Chondrocyte (in vitro differentiated cells): ENCODE measurements around the gene PTPRCAP. TPM values are rescaled to one million over a fixed set of nuclear protein-coding genes. Genes with fewer than 3 reads are reported as not detected.

ENCODE experiments used
- DNase-seq: peaks from one replicate; pipeline ENCODE4 v3.0.0; 2021; ENCODE audit warnings: mixed read lengths, low spot score
- H3K27ac Mint-ChIP-seq: one replicate; pipeline ENCODE4 v1.8.0; 2021; ENCODE audit warnings: mild to moderate bottlenecking, moderate library complexity, mixed read lengths; ENCODE audit not compliant: unreplicated experiment
- H3K27me3 Mint-ChIP-seq: 2 replicates; pipeline ENCODE4 v1.8.0; 2021; ENCODE audit warnings: low read depth, mixed read lengths
- H3K36me3 Mint-ChIP-seq: 2 replicates; pipeline ENCODE4 v1.8.0; 2021; ENCODE audit warnings: low read depth, mixed read lengths
- H3K4me1 Mint-ChIP-seq: 2 replicates; pipeline ENCODE4 v1.8.0; 2021; ENCODE audit warnings: low read depth, mild to moderate bottlenecking, mixed read lengths
- H3K4me3 Mint-ChIP-seq: one replicate; pipeline ENCODE4 v1.8.0; 2021; ENCODE audit warnings: mild to moderate bottlenecking, moderate library complexity, mixed read lengths; ENCODE audit not compliant: unreplicated experiment
- H3K9me3 Mint-ChIP-seq: 2 replicates; pipeline ENCODE4 v1.8.0; 2021; ENCODE audit warnings: low read depth, mixed read lengths
- total RNA-seq: library from RNA; stranded (reverse); gene quantifications from 3 replicates; pipeline ENCODE4 v1.2.1, GENCODE V29; 2021
- TF ChIP-seq, protein P1 (sequence below): fragments of 200-600 bp; sonication (generic); IDR thresholded peaks from 2 replicates; pipeline ENCODE4 v1.5.0; 2021; ENCODE audit warnings: antibody characterized with exemption, mild to moderate bottlenecking, moderate library complexity

PTPRCAP gene
- total RNA-seq, 1 donor from 2014 or later: 0.47 TPM

DNA sequence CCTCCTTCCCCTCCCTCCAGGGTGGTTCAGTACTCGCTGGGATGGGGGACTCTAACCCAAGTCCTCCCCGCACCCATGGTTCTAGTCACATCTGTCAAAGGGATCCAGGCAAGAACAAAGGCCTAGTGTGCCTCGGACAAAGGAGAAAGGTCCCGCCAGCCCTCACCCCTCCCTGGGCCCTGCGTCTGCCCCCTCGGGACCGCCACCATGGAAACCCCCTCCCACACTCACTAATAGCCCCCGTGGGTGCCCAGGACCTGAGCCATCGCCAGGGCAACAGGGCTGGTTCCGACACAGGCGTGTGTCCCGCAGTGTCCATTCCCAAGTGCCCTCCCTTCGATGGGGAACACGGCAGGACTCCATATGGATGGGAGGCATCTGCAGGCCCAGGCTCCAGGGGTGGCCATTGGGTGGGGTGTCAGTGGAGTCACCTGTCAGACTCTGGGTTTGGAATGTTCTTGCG is 27.1 kb downstream of the PTPRCAP start:
- no peaks in the 10 kb centered on the region for H3K9me3 Mint-ChIP-seq

DNA sequence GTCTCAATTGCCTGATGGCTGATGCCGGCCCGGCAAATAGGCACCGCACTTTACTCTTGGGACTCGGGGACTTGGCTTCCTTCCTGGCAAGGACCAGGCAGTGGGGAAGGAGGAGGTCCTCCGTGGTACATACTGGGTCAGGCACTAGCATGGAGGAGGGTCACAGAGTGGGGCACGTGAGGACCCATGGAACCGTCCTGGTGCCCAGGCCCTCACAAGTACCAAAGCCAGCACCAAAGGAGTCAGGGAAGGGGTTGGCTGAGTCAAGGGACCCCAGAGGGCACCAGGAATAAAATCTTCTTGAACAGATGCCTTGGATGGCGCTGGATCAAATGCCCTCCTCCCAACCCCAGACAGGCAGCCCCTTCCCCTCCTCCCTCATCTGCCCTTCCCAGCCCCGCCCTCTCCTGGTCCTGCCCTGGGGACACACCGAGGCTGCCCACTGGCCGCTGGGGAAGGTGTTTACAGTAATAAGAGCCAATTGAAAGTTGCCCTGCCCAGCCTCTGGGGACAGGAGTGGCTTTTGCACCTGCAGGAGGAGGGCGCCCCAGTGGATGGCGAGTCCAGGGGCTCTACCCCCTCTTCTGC is 27.6 kb downstream of the PTPRCAP start:
- TF ChIP-seq, protein P1, sequence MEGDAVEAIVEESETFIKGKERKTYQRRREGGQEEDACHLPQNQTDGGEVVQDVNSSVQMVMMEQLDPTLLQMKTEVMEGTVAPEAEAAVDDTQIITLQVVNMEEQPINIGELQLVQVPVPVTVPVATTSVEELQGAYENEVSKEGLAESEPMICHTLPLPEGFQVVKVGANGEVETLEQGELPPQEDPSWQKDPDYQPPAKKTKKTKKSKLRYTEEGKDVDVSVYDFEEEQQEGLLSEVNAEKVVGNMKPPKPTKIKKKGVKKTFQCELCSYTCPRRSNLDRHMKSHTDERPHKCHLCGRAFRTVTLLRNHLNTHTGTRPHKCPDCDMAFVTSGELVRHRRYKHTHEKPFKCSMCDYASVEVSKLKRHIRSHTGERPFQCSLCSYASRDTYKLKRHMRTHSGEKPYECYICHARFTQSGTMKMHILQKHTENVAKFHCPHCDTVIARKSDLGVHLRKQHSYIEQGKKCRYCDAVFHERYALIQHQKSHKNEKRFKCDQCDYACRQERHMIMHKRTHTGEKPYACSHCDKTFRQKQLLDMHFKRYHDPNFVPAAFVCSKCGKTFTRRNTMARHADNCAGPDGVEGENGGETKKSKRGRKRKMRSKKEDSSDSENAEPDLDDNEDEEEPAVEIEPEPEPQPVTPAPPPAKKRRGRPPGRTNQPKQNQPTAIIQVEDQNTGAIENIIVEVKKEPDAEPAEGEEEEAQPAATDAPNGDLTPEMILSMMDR: no peak
- H3K27ac Mint-ChIP-seq: no peak overlapping the region
- H3K36me3 Mint-ChIP-seq: peaks cover 1% of the 10 kb centered on the region
- no peaks in the 10 kb centered on the region for H3K9me3 Mint-ChIP-seq
- H3K27me3 Mint-ChIP-seq: peaks cover 11% of the 10 kb centered on the region
- DNase-seq: no peak
- H3K4me1 Mint-ChIP-seq: no peaks in the 10 kb centered on the region
- H3K4me3 Mint-ChIP-seq: no peak overlapping the region

More for the DNA sequence above, 27.1 kb downstream of the PTPRCAP start:
- Mint-ChIP-seq H3K27ac (no peak overlapping the region), H3K4me1 (no peaks in the 10 kb centered on the region), H3K27me3 (peaks cover 11% of the 10 kb centered on the region), H3K36me3 (peaks cover 1% of the 10 kb centered on the region), H3K4me3 (no peak overlapping the region)
- TF ChIP-seq, protein P1: no peak
- DNase-seq: no peak

DNA sequence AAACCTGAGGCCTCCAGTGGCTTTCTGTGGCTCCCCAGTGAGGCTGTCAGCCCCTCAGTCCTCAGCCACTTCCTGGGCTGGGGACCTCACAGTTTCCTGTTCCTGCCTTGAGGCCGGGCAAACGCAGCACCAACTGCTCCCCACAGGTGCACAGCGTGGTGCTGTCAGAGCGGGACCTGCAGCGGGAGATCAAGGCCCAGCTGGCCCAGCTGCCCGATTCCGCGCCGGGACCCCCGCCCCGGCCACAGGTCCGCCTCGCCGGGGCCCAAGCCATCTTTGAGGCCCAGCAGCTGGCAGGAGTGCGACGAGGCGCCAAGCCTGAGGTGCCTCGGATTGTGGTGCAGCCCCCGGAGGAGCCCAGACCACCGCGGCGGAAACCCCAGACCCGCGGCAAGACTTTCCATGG is 28.2 kb downstream of the PTPRCAP start:
- H3K4me1 Mint-ChIP-seq: no peaks in the 10 kb centered on the region
- no peak overlapping the region for H3K27ac Mint-ChIP-seq
- TF ChIP-seq, protein P1: no peak
- H3K36me3 Mint-ChIP-seq: peaks cover 1% of the 10 kb centered on the region
- H3K4me3 Mint-ChIP-seq: no peak overlapping the region
- H3K9me3 Mint-ChIP-seq: no peaks in the 10 kb centered on the region
- peak; percentile 87 for DNase-seq
- peaks cover 11% of the 10 kb centered on the region for H3K27me3 Mint-ChIP-seq

DNA sequence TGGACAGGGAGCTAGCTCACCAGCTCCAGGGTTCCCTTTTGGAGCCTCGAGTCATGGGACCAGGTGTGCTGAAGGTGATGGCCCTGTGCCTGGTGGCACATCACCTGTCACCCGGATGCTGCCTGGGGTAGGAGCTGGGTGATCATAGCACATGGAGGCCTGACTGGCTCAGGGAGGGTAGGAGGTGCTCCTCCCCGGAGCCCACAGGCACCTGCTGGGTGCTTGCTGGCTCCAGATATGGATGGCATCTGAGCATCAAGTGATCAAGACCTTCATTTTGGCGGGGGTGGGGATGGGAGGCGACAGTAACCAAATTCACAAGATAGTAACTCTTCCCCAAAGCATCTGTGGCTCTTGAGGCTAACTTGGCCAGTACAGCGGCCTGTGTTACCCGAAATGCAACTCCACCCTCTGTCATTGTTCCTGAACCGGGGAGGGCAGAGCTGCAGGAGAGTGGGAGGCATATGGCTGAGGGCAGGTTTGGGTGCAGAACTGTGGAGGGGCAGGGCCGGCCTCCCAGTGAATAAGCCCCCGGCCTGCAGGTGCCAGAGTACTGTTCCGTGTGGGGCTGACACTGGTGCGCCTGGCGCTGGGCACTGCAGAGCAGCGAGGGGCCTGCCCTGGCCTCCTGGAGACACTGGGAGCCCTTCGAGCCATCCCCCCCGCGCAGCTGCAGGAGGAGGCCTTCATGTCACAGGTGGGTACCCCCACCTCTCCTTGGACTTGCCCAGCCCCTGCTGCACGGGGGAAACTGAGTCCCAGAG is 28.9 kb downstream of the PTPRCAP start:
- no peaks in the 10 kb centered on the region for H3K4me1 Mint-ChIP-seq
- H3K36me3 Mint-ChIP-seq: peaks cover 1% of the 10 kb centered on the region
- TF ChIP-seq, protein P1: no peak
- peaks cover 11% of the 10 kb centered on the region for H3K27me3 Mint-ChIP-seq
- no peak overlapping the region for H3K4me3 Mint-ChIP-seq
- H3K27ac Mint-ChIP-seq: no peak overlapping the region
- H3K9me3 Mint-ChIP-seq: no peaks in the 10 kb centered on the region
- DNase-seq: no peak

DNA sequence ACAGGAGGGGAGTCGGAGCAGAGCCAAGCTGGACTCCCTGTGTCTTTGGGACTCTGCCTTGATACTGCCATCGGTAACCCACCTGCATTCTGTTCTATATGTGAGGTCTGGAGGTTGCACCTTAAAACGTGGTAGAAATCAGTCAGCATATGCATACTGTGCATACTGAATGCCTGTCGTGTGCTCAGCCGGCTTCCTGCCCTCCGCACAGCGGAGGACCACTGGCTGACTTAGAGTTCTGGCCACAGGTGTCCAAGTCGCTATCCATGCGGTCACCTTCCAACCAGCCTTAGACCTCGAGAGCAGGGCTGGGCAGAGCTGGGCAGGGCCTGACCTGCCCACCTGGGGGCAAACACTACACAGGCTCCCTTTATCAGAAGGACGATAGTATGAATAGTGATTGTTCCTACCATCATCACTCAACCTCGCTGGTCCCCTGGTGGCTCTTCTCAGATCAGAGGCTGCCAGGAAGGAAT is 29.8 kb downstream of the PTPRCAP start:
- no peaks in the 10 kb centered on the region for H3K9me3 Mint-ChIP-seq
- no peak overlapping the region for H3K4me3 Mint-ChIP-seq
- H3K27me3 Mint-ChIP-seq: peaks cover 6% of the 10 kb centered on the region
- no peak overlapping the region for H3K27ac Mint-ChIP-seq
- DNase-seq: no peak
- no peaks in the 10 kb centered on the region for H3K4me1 Mint-ChIP-seq
- no peaks in the 10 kb centered on the region for H3K36me3 Mint-ChIP-seq
- TF ChIP-seq, protein P1: no peak
